Measurements from ENCODE around the gene PAX7.

Gene PAX7

DNA sequence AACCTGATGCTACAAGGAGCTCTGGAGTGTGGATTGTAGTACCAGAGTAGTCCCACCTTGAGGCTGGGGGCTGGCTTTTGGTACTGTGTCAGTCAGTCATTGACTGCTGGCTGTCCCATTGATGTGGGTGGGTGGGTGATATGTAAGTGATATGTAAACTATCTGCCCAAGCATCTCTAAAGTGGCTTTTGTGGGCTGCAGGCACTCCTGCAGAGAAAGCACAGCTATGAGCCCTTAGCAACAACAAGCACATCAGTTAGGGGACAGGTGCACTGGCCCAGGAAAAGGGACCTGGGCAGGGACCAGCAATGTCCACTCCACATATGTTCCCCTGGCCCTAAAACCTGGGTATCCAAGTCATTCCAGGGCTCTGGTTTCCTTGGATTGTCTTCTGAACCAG lies 118.9 kb downstream of the PAX7 start:
- Histone ChIP-seq H3K27me3 (ENCODE audit: low read depth, low read length) (no peaks in the 10 kb centered on the region), H3K9me3 (ENCODE audit: insufficient read depth, low read length) (no peaks in the 10 kb centered on the region), H4K20me1 (ENCODE audit: insufficient read depth, low read length) (no peaks in the 10 kb centered on the region), H2AFZ (ENCODE audit: low read depth, low read length) (no peak overlapping the region), H3K4me3 (ENCODE audit: low read length) (no peak overlapping the region), H3K9ac (ENCODE audit: low read length) (no peak overlapping the region), H3K4me2 (ENCODE audit: low read length) (no peak overlapping the region), H3K27ac (ENCODE audit: low read length) (no peak overlapping the region), H3K79me2 (ENCODE audit: low read length) (no peaks in the 10 kb centered on the region), H3K36me3 (replicated peaks; ENCODE audit: low read depth, low read length) (no peaks in the 10 kb centered on the region), H3K4me1 (ENCODE audit: low read length) (no peaks in the 10 kb centered on the region)
- TF ChIP-seq, protein P1, sequence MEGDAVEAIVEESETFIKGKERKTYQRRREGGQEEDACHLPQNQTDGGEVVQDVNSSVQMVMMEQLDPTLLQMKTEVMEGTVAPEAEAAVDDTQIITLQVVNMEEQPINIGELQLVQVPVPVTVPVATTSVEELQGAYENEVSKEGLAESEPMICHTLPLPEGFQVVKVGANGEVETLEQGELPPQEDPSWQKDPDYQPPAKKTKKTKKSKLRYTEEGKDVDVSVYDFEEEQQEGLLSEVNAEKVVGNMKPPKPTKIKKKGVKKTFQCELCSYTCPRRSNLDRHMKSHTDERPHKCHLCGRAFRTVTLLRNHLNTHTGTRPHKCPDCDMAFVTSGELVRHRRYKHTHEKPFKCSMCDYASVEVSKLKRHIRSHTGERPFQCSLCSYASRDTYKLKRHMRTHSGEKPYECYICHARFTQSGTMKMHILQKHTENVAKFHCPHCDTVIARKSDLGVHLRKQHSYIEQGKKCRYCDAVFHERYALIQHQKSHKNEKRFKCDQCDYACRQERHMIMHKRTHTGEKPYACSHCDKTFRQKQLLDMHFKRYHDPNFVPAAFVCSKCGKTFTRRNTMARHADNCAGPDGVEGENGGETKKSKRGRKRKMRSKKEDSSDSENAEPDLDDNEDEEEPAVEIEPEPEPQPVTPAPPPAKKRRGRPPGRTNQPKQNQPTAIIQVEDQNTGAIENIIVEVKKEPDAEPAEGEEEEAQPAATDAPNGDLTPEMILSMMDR (IDR thresholded peaks at IDR 0.05; ENCODE audit: low read depth, low read length), result no peak
- TF ChIP-seq EZH2phosphoT487 (IDR thresholded peaks at IDR 0.05; ENCODE audit: low read depth), result no peak

DNA sequence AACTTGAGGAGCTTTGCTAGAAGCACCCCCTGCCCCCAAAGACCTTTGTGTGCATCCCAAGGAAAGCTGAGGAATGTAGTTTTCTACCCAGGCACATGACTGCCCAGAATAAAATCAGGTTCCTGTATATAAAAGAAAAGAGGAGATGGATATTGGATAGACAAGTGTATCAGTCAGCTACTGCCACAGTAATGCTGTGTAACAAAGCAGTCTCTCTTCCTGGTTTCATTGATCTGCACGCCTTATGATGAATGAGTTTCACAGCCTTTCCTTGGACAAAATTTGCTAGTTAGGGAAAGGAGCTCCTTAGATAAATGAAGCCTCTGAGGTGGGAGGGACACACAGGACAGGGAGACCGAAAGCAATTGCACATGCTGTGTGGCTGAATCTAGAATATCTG lies 120.0 kb downstream of the PAX7 start:
- Histone ChIP-seq H3K4me2 (ENCODE audit: low read length) (no peak overlapping the region), H4K20me1 (ENCODE audit: insufficient read depth, low read length) (no peaks in the 10 kb centered on the region), H3K4me3 (ENCODE audit: low read length) (no peak overlapping the region), H3K27me3 (ENCODE audit: low read depth, low read length) (no peaks in the 10 kb centered on the region), H3K79me2 (ENCODE audit: low read length) (no peaks in the 10 kb centered on the region), H2AFZ (ENCODE audit: low read depth, low read length) (no peak overlapping the region), H3K27ac (ENCODE audit: low read length) (no peak overlapping the region), H3K36me3 (replicated peaks; ENCODE audit: low read depth, low read length) (no peaks in the 10 kb centered on the region), H3K4me1 (ENCODE audit: low read length) (no peaks in the 10 kb centered on the region), H3K9ac (ENCODE audit: low read length) (no peak overlapping the region), H3K9me3 (ENCODE audit: insufficient read depth, low read length) (no peaks in the 10 kb centered on the region)
- TF ChIP-seq EZH2phosphoT487 (IDR thresholded peaks at IDR 0.05; ENCODE audit: low read depth), result no peak
- TF ChIP-seq, protein P1 (IDR thresholded peaks at IDR 0.05; ENCODE audit: low read depth, low read length), result no peak

DNA sequence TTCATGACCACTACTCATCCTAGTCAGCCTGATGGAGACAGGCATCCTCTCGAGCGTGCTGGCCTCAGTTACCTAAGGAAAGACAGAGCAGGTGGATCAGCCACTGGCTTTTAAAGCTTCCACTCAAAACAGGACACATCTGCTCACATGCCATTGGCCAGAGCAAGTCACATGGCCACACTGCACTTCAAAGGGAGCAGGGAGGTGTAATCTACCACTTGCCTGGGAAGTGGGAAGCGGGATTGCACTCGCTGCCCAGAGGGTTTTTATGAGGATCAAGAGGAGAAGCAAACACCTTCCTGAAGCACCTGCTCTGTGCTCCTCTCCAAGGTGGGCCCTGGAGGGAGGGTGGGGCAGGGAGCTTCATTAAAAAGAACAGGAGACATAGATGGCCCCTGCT lies 120.8 kb downstream of the PAX7 start:
- Histone ChIP-seq H3K27me3 (ENCODE audit: low read depth, low read length) (no peaks in the 10 kb centered on the region), H3K4me3 (ENCODE audit: low read length) (no peak overlapping the region), H3K79me2 (ENCODE audit: low read length) (no peaks in the 10 kb centered on the region), H4K20me1 (ENCODE audit: insufficient read depth, low read length) (no peaks in the 10 kb centered on the region), H3K4me1 (ENCODE audit: low read length) (no peaks in the 10 kb centered on the region), H2AFZ (ENCODE audit: low read depth, low read length) (no peak overlapping the region), H3K9ac (ENCODE audit: low read length) (no peak overlapping the region), H3K4me2 (ENCODE audit: low read length) (no peak overlapping the region), H3K36me3 (replicated peaks; ENCODE audit: low read depth, low read length) (no peaks in the 10 kb centered on the region), H3K9me3 (ENCODE audit: insufficient read depth, low read length) (no peaks in the 10 kb centered on the region), H3K27ac (ENCODE audit: low read length) (no peak overlapping the region)
- TF ChIP-seq EZH2phosphoT487 (IDR thresholded peaks at IDR 0.05; ENCODE audit: low read depth), result no peak

DNA sequence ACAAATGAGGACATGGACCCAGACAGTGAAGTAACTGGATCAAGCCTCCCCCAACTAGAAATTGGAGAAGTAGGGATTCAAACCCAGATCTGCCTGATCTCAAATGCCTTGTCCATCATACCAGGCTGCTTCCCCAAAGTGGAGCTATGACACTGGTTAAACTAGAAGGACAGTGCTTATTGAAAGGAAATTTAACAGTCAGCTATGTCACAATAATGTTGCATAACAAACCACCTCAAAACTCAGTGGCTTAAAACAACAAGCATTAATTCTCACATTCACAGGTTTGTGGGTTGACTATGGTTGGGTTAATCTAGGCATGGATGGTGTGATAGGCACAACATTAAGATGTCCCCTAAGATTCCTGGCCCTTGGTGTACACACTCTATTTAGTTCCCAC lies 121.8 kb downstream of the PAX7 start:
- H3K36me3 ChIP-seq (replicated peaks; ENCODE audit: low read depth, low read length), result no peaks in the 10 kb centered on the region
- H3K4me3 ChIP-seq (ENCODE audit: low read length), result no peak overlapping the region
- no peaks in the 10 kb centered on the region for H3K9me3 ChIP-seq (ENCODE audit: insufficient read depth, low read length)
- H4K20me1 ChIP-seq (ENCODE audit: insufficient read depth, low read length), result no peaks in the 10 kb centered on the region
- no peaks in the 10 kb centered on the region for H3K4me1 ChIP-seq (ENCODE audit: low read length)
- no peaks in the 10 kb centered on the region for H3K27me3 ChIP-seq (ENCODE audit: low read depth, low read length)
- H2AFZ ChIP-seq (ENCODE audit: low read depth, low read length), result no peak overlapping the region
- H3K4me2 ChIP-seq (ENCODE audit: low read length), result no peak overlapping the region
- H3K9ac ChIP-seq (ENCODE audit: low read length), result no peak overlapping the region
- no peak overlapping the region for H3K27ac ChIP-seq (ENCODE audit: low read length)
- TF ChIP-seq, protein P1 (IDR thresholded peaks at IDR 0.05; ENCODE audit: low read depth, low read length), result no peak
- TF ChIP-seq EZH2phosphoT487 (IDR thresholded peaks at IDR 0.05; ENCODE audit: low read depth), result no peak
- no peaks in the 10 kb centered on the region for H3K79me2 ChIP-seq (ENCODE audit: low read length)

DNA sequence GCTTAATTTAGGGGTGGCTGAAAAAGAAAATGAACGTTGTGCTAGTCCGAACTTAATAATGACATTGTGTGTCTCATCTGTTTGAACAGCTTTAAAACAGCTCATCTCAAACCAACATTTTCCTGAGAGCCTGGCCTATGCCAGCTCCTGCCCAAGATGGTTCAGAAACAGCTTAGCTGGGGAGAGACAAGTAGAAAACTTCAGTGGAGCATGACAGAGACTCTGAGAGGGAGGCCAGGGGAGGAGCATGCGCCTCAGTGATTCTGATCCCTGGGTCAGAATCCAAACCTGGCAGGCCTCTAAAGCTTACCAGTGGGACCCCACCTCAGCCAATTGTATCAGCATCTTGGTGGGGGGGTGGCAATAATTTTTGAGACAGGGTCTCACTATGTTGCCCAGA lies 129.5 kb downstream of the PAX7 start:
- Histone ChIP-seq H3K9ac (ENCODE audit: low read length) (no peak overlapping the region), H3K79me2 (ENCODE audit: low read length) (no peaks in the 10 kb centered on the region), H3K4me2 (ENCODE audit: low read length) (no peak overlapping the region), H3K27me3 (ENCODE audit: low read depth, low read length) (no peaks in the 10 kb centered on the region), H2AFZ (ENCODE audit: low read depth, low read length) (no peak overlapping the region), H3K4me3 (ENCODE audit: low read length) (no peak overlapping the region), H3K9me3 (ENCODE audit: insufficient read depth, low read length) (no peaks in the 10 kb centered on the region), H3K36me3 (replicated peaks; ENCODE audit: low read depth, low read length) (no peaks in the 10 kb centered on the region), H4K20me1 (ENCODE audit: insufficient read depth, low read length) (no peaks in the 10 kb centered on the region), H3K4me1 (ENCODE audit: low read length) (no peaks in the 10 kb centered on the region), H3K27ac (ENCODE audit: low read length) (no peak overlapping the region)
- TF ChIP-seq, protein P1 (IDR thresholded peaks at IDR 0.05; ENCODE audit: low read depth, low read length), result no peak
- TF ChIP-seq EZH2phosphoT487 (IDR thresholded peaks at IDR 0.05; ENCODE audit: low read depth), result no peak
